ENCODE results near the gene MCF2L. TPM values are rescaled to one million over a fixed set of nuclear protein-coding genes. Genes with fewer than 3 reads are reported as not detected.

MCF2L gene
- total RNA-seq, 4 donors from 2014 or later, result 18.3 to 52.6 (median 29.9) TPM

DNA sequence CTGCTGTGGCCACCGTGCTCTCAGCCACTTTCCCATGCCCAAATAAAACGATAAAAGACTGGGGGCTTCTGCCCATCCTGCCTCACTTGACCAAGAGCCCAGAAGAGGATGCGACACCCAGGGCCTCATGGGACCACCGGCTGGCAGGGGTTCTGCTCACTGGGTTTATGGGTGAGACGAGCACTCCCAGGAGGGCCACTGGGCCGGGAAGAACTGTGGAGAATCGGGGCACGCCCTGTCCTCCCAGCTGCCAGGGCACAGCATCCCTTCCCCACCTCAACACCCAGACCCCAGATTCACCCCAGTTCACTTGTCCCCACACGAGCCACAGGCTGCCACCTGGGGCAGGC lies 148.9 kb downstream of the MCF2L start:
- no CpG with 5 or more reads among the region's 9 CpGs for whole genome bisulfite sequencing, 2 donors (ENCODE audit: low coverage in 1 of 2)
- no peaks in the 10 kb centered on the region for H3K9me3 ChIP-seq
- H3K4me3 ChIP-seq, result no peak overlapping the region
- ATAC-seq, result no peak
- H3K27me3 ChIP-seq, result peaks cover 35% of the 10 kb centered on the region
- H3K36me3 ChIP-seq, result no peaks in the 10 kb centered on the region
- H3K4me1 ChIP-seq, result peaks cover 0 to 11% (median 0%) of the 10 kb centered on the region in 3 donors
- TF ChIP-seq EP300 (IDR thresholded peaks at IDR 0.05), result no peak
- no peak for TF ChIP-seq POLR2AphosphoS5 (IDR thresholded peaks at IDR 0.05)
- no peak for TF ChIP-seq POLR2A (IDR thresholded peaks at IDR 0.05)
- TF ChIP-seq CTCF (IDR thresholded peaks at IDR 0.05), result no peak
- H3K27ac ChIP-seq, result no peak overlapping the region

- TF ChIP-seq EP300 (IDR thresholded peaks at IDR 0.05), result no peak
- no peak for TF ChIP-seq POLR2A (IDR thresholded peaks at IDR 0.05)
- no peak for TF ChIP-seq CTCF (IDR thresholded peaks at IDR 0.05)
- no peak for TF ChIP-seq POLR2AphosphoS5 (IDR thresholded peaks at IDR 0.05)
- Histone ChIP-seq H3K4me3 (no peak overlapping the region), H3K27ac (no peak overlapping the region), H3K9me3 (no peaks in the 10 kb centered on the region), H3K36me3 (no peaks in the 10 kb centered on the region), H3K27me3 (peaks cover 35% of the 10 kb centered on the region), H3K4me1 (peaks cover 0 to 16% (median 0%) of the 10 kb centered on the region in 3 donors)
- no peak for ATAC-seq
- 53% methylated on average over 3 of the region's 42 CpGs; no CpG with 5 or more reads in 1 of the 2 donors for WGBS, 2 donors (ENCODE audit: low coverage in 1 of 2)
Measured at GRCh38 chr13:113118261-113119021, 149.4 kb downstream of the MCF2L start.

- 90% methylated on average over 6 of the region's 16 CpGs; no CpG with 5 or more reads in 1 of the 2 donors for WGBS, 2 donors (ENCODE audit: low coverage in 1 of 2)
Measured at GRCh38 chr13:113119166-113119821, 150.3 kb downstream of the MCF2L start.

DNA sequence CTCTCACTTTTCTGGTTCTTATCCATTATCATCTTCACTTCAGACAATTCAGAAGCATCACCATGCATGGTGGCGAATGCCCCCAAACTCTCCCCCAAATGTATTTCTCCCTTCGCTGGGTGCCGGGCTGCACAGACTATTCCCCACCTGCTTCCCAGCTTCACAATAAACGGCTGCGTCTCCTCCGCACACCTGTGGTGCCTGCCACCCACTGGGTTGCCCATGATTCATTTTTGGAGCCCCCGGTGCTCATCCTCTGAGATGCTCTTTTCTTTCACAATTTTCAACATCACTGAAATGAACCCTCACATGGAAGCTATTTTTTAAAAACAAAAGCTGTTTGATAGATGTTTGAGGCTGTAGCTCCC lies 150.8 kb downstream of the MCF2L start:
- WGBS, 2 donors (ENCODE audit: low coverage in 1 of 2), result 88 to 100% methylated on average over 1 to 7 of the region's 7 CpGs
- H3K4me1 ChIP-seq, result peaks cover 0 to 23% (median 0%) of the 10 kb centered on the region in 3 donors
- H3K36me3 ChIP-seq, result no peaks in the 10 kb centered on the region
- no peaks in the 10 kb centered on the region for H3K9me3 ChIP-seq
- TF ChIP-seq POLR2A (IDR thresholded peaks at IDR 0.05) (no peak), EP300 (IDR thresholded peaks at IDR 0.05) (no peak), CTCF (IDR thresholded peaks at IDR 0.05) (no peak), POLR2AphosphoS5 (IDR thresholded peaks at IDR 0.05) (no peak)
- H3K27me3 ChIP-seq, result peaks cover 26% of the 10 kb centered on the region
- no peak for ATAC-seq
- H3K27ac ChIP-seq, result no peak overlapping the region
- H3K4me3 ChIP-seq, result no peak overlapping the region

More at GRCh38 chr13:113119166-113119821, 150.3 kb downstream of the MCF2L start:
- Histone ChIP-seq H3K4me3 (no peak overlapping the region), H3K27ac (no peak overlapping the region), H3K9me3 (no peaks in the 10 kb centered on the region), H3K4me1 (peaks cover 0 to 23% (median 0%) of the 10 kb centered on the region in 3 donors), H3K36me3 (no peaks in the 10 kb centered on the region), H3K27me3 (peaks cover 31% of the 10 kb centered on the region)
- no peak for TF ChIP-seq POLR2A (IDR thresholded peaks at IDR 0.05)
- TF ChIP-seq CTCF (IDR thresholded peaks at IDR 0.05), result no peak
- TF ChIP-seq EP300 (IDR thresholded peaks at IDR 0.05), result no peak
- TF ChIP-seq POLR2AphosphoS5 (IDR thresholded peaks at IDR 0.05), result no peak
- ATAC-seq, result no peak
